Gastroesophageal sphincter (tissue), 4 donors: ENCODE results near the gene UBXN2A. TPM values are rescaled to one million over a fixed set of nuclear protein-coding genes. Genes with fewer than 3 reads are reported as not detected.

Source experiments
- ATAC-seq: fragments of 150-250 bp; one replicate; pipeline ENCODE4 v1.9.1; 2016; ENCODE audit warnings: mild to moderate bottlenecking, moderate library complexity
- H3K27ac ChIP-seq, 4 donors: fragments of 200-600 bp; sonication (generic) in 3 of 4; 1 replicate in 3 of 4; 2 replicates in 1 of 4; pipeline ENCODE4 v1.5.1; 2016 to 2019
- H3K27me3 ChIP-seq: fragments of 200-600 bp; sonication (generic); one replicate; pipeline ENCODE4 v1.5.1; 2019
- H3K36me3 ChIP-seq, 2 donors: fragments of 200-600 bp; sonication (generic); one replicate each; pipeline ENCODE4 v1.5.1; 2019; ENCODE audit warnings: control low read depth in 1 of 2
- H3K4me1 ChIP-seq, 3 donors: fragments of 200-600 bp; sonication (generic); 1 replicate in 2 of 3; 2 replicates in 1 of 3; pipeline ENCODE4 v1.5.1; 2016 to 2019; ENCODE audit warnings: control low read depth in 2 of 3
- H3K4me3 ChIP-seq, 2 donors: fragments of 200-600 bp; sonication (generic); one replicate each; pipeline ENCODE4 v1.5.1; 2019; ENCODE audit warnings: mild to moderate bottlenecking in 1 of 2, moderate library complexity in 1 of 2
- H3K9me3 ChIP-seq, 3 donors: fragments of 200-600 bp; sonication (generic); one replicate each; pipeline ENCODE4 v1.5.1; 2017 to 2019; ENCODE audit warnings: control low read depth in 2 of 3
- EP300 ChIP-seq: sonication (generic); formaldehyde crosslinking; IDR thresholded peaks from one replicate; pipeline ENCODE4 v1.6.1; 2017; ENCODE audit warnings: antibody characterized with exemption, mild to moderate bottlenecking
- POLR2A ChIP-seq, 2 donors: fragments of 450-650 bp; IDR thresholded peaks; one replicate each; pipeline ENCODE4 v1.6.1; 2017; ENCODE audit warnings: antibody characterized with exemption in 2 of 2, mild to moderate bottlenecking in 2 of 2, moderate library complexity in 1 of 2
- POLR2AphosphoS5 ChIP-seq: sonication (generic); formaldehyde crosslinking; IDR thresholded peaks from one replicate; pipeline ENCODE4 v1.6.1; 2017; ENCODE audit warnings: antibody characterized with exemption
- WGBS, 2 donors: methylation state at CpG; one replicate each; pipeline ENCODE4 v1.1.5; 2018; ENCODE audit warnings: low coverage in 1 of 2; 5-methylcytosine and 5-hydroxymethylcytosine counted together
- total RNA-seq, 4 donors: library from RNA; depleted of rRNA; stranded (reverse); fragments of >200 nt; gene quantifications; one replicate each; pipeline ENCODE4 v1.1.0, GENCODE V29; 2016
- TF ChIP-seq, protein P1 (sequence below), 4 experiments: fragments of 200-600 bp in 2 of 4; fragments of 450-650 bp in 2 of 4; sonication (generic) in 1 of 4; IDR thresholded peaks; one replicate each; pipeline ENCODE4 v1.5.1; 2017 to 2019; ENCODE audit warnings: antibody characterized with exemption in 4 of 4, mild to moderate bottlenecking in 2 of 4, moderate library complexity in 2 of 4

UBXN2A gene
- total RNA-seq, 4 donors from 2014 or later: 19.1 to 29.3 (median 22.2) TPM

DNA sequence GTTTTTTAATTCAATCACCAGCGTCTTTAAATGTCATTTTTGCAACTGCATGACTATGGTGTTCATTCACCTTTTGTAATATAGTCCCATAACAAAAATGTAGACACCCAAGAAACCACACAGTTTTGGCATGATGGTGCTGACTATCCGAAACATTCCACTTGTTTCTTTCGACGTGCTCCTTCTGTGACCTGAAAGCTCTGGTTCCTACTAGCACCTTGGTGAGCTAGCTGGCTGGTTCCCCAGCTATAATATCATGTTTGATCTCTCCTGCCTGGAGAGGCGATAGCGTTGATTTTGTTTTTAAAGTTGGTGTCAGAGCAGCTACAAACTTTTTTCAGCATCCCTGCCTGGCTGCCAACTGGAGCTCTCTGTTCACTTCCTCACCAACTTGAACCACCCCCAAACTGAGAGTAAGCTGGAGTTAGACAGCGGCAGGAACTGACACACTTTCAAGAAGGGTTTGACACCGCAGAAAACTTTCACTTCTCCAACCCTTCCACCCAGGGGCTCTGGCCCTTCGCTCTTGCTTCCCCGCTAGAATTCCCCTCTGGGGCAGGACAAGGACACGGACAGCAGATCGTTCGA, 14.5 kb upstream of the UBXN2A start:
- Histone ChIP-seq H3K9me3 (no peaks in the 10 kb centered on the region), H3K27ac (peak overlapping the region; percentile 94 to 100 (median 98)), H3K27me3 (no peaks in the 10 kb centered on the region), H3K36me3 (no peaks in the 10 kb centered on the region), H3K4me1 (peaks cover 0 to 72% (median 21%) of the 10 kb centered on the region in 3 donors), H3K4me3 (peak overlapping the region; percentile 81 to 97)
- TF ChIP-seq POLR2AphosphoS5: peak; percentile 63
- TF ChIP-seq EP300: no peak
- TF ChIP-seq, protein P1, sequence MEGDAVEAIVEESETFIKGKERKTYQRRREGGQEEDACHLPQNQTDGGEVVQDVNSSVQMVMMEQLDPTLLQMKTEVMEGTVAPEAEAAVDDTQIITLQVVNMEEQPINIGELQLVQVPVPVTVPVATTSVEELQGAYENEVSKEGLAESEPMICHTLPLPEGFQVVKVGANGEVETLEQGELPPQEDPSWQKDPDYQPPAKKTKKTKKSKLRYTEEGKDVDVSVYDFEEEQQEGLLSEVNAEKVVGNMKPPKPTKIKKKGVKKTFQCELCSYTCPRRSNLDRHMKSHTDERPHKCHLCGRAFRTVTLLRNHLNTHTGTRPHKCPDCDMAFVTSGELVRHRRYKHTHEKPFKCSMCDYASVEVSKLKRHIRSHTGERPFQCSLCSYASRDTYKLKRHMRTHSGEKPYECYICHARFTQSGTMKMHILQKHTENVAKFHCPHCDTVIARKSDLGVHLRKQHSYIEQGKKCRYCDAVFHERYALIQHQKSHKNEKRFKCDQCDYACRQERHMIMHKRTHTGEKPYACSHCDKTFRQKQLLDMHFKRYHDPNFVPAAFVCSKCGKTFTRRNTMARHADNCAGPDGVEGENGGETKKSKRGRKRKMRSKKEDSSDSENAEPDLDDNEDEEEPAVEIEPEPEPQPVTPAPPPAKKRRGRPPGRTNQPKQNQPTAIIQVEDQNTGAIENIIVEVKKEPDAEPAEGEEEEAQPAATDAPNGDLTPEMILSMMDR (IDR thresholded peaks at IDR 0.05): peak in 1 of 4 experiments; percentile 7
- peak in 1 of 2 donors; percentile 57 for TF ChIP-seq POLR2A (IDR thresholded peaks at IDR 0.05)
- 1 to 2% methylated on average over 5 to 7 of the region's 13 CpGs for WGBS, 2 donors
- ATAC-seq: peak; percentile 32

DNA sequence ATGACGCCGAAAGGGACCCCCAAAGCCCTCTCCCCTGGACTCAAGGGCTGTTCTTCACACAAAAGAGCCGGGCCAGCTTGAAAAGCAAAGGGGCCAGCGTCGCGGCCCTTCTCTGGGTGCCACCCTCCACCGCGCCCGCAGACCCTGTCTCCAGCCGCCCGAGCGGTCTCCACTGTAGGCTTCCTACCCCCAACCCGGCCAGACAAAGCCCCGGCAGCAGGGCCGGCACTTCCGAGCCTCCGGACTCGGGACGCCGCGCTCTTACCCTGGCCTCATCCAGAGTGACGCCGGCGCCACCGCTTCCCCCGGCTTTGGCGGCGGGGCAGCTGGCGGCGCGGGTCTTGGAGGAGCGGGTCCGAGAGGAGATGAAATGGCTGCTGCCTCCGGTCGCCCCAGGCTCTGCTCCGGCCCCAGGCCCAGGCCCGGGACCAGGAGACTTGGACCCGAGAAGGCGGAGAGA, 13.9 kb upstream of the UBXN2A start:
- TF ChIP-seq POLR2A (IDR thresholded peaks at IDR 0.05) (no peak), EP300 (no peak)
- TF ChIP-seq, protein P1 (IDR thresholded peaks at IDR 0.05): no peak
- H3K4me3 ChIP-seq: peak overlapping the region; percentile 81 to 97
- peaks cover 0 to 5% of the 10 kb centered on the region in 2 donors for H3K36me3 ChIP-seq
- H3K9me3 ChIP-seq: no peaks in the 10 kb centered on the region
- no CpG with 5 or more reads among the region's 39 CpGs for WGBS, 2 donors
- H3K27ac ChIP-seq: peak overlapping the region; percentile 94 to 100 (median 98)
- no peaks in the 10 kb centered on the region for H3K27me3 ChIP-seq
- peak; percentile 41 for ATAC-seq
- peaks cover 0 to 67% (median 21%) of the 10 kb centered on the region in 3 donors for H3K4me1 ChIP-seq

DNA sequence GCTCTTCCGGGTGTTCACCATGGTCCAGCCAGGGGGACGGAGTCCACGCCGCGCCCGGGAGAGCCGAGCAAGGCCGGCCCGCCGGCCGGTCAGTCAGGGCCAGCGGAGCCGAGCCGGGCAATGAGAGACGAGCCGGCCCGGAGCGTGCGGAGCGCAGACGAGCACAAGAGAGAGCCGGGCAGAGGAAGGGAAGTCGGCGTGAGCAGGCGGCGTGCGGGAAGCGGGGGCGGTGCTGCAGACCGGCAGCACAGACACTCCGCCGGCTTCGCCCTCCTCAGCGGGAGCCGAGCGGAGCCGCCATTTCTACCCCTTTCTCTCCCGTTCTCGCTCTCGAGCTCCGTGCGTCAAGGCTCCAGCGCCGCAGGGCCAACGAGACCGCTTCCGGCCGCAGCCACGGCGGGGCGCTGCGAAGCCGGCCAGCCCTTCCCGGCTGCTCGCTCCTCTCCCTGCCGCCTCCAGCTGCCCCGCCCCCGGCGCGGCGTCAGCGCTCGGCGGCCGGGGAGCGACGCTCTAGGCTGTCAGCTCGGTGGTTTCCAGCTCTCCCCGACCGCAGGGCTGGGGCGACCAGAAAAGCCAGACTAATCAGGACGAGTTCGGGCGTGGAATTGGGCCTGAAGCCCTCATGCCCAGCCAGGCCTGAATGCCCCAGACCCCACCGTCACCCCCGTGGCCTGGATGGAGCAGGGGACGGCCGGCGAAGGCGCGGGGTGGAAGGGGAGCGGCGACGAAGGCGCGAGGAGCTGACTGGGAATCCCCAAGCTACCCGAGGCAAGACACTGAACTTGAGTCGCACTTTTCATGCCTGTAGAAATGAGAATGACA, 13.3 kb upstream of the UBXN2A start, which contains the start of gene ATAD2B:
TSS of gene ATAD2B (minus strand) at position 374 of the 822 bp plus-strand sequence. CDS start at position 21, 353 bp downstream.
- no peaks in the 10 kb centered on the region for H3K27me3 ChIP-seq
- H3K9me3 ChIP-seq: no peaks in the 10 kb centered on the region
- peak within 1 kb of the TSS; percentile 81 to 97 for H3K4me3 ChIP-seq
- peak within 1 kb of the TSS; percentile 94 to 100 (median 98) for H3K27ac ChIP-seq
- peak; percentile 84 for TF ChIP-seq POLR2AphosphoS5
- TF ChIP-seq EP300: no peak
- TF ChIP-seq, protein P1 (IDR thresholded peaks at IDR 0.05): peak; percentile 86 to 94 (median 92)
- TF ChIP-seq POLR2A (IDR thresholded peaks at IDR 0.05): peak; percentile 82 to 83
- peaks cover 0 to 61% (median 21%) of the 10 kb centered on the region in 3 donors for H3K4me1 ChIP-seq
- peaks cover 0 to 5% of the 10 kb centered on the region in 2 donors for H3K36me3 ChIP-seq
- whole genome bisulfite sequencing, 2 donors: 0 to 1% methylated on average over 24 to 26 of the region's 88 CpGs
- peak; percentile 96 for ATAC-seq

DNA sequence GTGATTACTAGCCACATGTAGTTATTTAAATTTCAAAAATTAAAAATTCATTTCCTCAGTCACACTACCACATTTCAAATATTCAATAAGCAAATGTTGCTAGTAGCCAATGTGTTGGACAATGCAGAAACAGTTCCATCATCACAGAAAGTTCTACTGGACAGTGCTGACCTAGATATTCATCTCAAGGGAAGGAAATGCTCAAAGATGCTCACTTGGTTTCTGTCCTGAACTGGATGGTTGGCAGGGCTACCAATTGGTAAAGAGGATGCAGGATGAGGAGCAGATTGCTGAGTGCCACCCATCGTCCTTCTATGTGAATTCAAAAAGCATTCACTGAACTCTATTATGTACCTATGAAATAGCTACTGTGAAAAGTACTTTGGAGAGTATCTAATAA, 6.0 kb upstream of the UBXN2A start:
- peaks cover 0 to 12% (median 0%) of the 10 kb centered on the region in 3 donors for H3K4me1 ChIP-seq
- no peaks in the 10 kb centered on the region for H3K9me3 ChIP-seq
- TF ChIP-seq, protein P1 (IDR thresholded peaks at IDR 0.05): no peak
- TF ChIP-seq EP300 (no peak), POLR2A (IDR thresholded peaks at IDR 0.05) (no peak), POLR2AphosphoS5 (no peak)
- peaks cover 0 to 5% of the 10 kb centered on the region in 2 donors for H3K36me3 ChIP-seq
- ATAC-seq: no peak
- no peak overlapping the region for H3K4me3 ChIP-seq
- no peaks in the 10 kb centered on the region for H3K27me3 ChIP-seq
- WGBS, 2 donors: 67 to 80% methylated on average over 1 of the region's 1 CpG
- H3K27ac ChIP-seq: no peak overlapping the region
